ENCODE results near the gene TUT7.
A peak's percentile ranks its signal among the peaks of the same experiment; 100 is the strongest.
"Not testable (repeated sequence)": the region's sequence is repeated elsewhere in the genome, so short reads cannot be mapped to it uniquely, and the experiment has no call there.

The TUT7 gene, protein sequence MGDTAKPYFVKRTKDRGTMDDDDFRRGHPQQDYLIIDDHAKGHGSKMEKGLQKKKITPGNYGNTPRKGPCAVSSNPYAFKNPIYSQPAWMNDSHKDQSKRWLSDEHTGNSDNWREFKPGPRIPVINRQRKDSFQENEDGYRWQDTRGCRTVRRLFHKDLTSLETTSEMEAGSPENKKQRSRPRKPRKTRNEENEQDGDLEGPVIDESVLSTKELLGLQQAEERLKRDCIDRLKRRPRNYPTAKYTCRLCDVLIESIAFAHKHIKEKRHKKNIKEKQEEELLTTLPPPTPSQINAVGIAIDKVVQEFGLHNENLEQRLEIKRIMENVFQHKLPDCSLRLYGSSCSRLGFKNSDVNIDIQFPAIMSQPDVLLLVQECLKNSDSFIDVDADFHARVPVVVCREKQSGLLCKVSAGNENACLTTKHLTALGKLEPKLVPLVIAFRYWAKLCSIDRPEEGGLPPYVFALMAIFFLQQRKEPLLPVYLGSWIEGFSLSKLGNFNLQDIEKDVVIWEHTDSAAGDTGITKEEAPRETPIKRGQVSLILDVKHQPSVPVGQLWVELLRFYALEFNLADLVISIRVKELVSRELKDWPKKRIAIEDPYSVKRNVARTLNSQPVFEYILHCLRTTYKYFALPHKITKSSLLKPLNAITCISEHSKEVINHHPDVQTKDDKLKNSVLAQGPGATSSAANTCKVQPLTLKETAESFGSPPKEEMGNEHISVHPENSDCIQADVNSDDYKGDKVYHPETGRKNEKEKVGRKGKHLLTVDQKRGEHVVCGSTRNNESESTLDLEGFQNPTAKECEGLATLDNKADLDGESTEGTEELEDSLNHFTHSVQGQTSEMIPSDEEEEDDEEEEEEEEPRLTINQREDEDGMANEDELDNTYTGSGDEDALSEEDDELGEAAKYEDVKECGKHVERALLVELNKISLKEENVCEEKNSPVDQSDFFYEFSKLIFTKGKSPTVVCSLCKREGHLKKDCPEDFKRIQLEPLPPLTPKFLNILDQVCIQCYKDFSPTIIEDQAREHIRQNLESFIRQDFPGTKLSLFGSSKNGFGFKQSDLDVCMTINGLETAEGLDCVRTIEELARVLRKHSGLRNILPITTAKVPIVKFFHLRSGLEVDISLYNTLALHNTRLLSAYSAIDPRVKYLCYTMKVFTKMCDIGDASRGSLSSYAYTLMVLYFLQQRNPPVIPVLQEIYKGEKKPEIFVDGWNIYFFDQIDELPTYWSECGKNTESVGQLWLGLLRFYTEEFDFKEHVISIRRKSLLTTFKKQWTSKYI (N-terminal part only)

DNA sequence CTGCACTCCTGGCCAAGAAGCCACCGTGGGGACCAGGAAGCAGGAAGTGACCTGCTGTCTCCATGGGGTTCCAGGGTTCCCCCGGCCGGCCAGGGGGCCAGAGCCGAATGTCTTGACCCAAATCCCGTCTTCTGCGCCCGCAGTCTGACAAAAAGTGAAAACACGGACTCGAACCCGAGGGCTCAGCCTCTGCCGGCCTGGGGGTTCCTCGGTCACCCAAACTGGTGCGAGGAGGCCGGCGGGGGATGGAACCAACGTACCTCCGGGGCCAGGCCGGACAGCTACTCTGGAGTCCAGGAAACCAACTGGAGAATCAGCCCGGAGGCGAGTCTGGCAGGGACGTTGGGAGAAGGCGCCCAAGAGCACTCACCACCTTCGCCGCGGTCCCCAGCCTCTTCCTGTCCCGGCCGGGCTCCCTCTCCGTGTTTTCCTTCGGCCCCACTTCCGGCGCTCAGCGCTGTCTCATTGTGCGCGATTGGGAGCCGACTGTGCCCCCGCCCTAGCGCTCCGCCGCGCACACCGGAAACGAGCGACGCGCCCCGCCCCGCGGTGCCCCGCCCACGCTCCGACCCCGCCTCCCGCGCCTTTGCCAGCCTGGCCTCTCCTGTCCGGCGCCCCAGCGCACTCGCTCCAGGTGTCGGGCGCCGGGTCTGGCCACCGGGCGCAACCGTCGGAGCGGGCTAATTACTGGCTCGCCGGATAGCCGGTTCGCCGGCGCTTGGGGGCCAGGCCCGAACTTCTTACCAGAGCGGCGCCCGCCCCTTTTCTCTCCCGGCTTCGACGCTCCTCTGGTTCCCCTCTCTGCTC lies at the start of gene TUT7:
Gene TUT7, minus strand, starts transcription at position 400 of the 807 bp plus-strand sequence. CDS start 1,211 bp downstream, outside the sequence.
- peak; percentile 79 for DNase-seq

DNA sequence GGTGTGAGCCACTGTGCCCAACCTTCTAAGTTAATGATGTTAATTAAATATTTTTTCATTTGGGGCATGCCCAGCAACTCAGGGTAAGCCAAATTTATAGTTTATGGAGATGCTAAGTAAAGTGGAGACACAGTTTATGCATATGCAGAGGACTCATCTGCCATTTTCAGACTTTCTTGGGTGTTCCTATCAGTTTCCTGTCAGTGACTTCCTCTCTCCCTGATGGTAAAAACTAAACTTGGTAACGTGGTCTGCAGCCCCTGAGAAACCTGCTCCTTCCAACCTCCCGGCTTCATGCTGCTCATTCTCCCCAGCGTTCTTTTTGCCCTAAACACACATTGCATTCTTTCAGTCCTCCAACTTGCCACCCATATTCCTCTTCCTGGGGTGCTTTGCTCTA lies 48.4 kb upstream of the TUT7 start:
- DNase-seq = no peak

DNA sequence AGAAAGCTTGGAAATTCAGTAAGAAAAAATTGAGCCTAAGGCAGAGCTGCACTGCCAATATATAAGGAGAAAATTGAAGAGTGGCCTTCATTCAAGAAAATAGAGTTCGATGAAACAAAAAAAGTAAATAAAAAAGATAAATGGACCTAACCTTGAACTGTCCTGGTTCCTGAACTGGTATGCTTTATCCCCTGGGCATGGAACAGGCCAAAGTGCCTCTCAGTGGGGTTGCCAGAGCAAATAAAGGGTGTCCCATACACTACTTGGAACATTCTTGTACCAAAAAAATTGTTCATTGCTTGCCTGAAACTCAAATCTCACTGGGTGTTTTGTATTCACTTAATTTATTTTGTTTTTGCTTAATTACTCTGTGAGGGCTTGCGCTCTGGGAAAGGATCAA lies 42.2 kb upstream of the TUT7 start:
- no peak for DNase-seq

DNA sequence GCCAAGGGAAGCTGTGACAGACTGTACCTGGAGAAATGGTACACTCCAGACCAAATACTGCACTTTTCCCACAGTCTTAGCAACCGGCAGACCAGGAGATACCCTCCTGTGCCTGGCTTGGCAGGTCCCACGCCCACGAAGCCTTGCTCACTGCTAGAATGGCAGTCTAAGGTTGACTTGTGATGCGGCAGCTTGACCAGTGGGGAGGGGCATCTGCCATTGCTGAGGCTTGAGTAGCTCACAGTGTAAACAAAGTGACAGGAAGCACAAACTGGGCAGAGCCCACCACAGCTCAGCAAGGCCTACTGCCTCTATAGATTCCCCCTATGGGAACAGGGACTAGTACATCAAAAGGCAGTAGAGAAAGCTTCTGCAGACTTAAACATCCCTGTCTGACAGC lies 36.0 kb upstream of the TUT7 start:
- DNase-seq = not testable (repeated sequence)

DNA sequence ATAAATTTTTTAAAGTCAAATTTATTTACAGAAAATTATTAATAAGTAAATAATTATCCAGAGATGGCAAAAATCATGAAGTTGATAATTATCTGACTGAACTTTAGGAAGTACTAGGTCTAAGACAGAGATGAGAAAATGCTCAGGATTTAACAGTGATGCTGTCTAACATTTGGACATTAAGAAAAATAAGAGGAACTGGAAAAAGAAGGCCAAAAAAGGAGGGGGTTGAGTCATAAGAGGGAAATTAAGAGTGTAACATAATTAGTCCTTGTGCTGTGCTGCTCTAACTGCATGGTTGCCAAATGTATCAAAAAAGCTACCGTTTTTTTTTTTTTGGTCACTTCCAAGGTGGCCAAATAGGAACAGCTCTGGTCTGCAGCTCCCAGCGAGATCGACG lies 35.4 kb upstream of the TUT7 start:
- DNase-seq = no peak

DNA sequence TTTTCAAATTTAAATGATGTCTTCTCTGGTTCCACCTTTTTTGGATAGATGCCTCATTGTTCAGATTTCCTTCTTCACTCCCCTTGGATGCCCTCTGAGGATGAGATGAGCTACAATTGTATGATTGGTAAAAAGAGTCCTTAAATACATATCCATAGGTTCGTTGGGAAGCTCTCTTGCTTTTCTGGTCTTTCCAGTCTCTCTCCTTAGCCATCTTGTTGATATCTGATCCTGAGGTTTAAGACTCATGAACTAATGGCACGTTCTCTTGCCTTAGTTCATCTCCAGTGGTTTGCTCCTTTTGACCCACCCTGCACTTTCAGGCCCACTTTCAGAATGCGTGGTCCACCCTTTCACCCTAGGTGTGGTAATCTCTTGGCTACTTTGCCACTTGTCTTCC lies 33.2 kb upstream of the TUT7 start:
- DNase-seq = no peak

DNA sequence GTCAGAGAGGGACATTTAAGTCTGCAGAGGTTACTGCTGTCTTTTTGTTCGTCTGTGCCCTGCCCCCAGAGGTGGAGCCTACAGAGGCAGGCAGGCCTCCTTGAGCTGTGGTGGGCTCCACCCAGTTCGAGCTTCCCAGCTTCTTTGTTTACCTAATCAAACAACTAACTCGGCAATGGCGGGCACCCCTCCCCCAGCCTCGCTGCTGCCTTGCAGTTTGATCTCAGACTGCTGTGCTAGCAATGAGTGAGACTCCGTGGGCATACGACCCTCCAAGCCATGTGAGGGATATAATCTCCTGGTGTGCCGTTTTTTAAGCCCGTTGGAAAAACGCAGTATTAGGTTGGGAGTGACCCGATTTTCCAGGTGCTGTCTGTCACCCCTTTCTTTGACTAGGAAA lies 28.8 kb upstream of the TUT7 start:
- not testable (repeated sequence) for DNase-seq

DNA sequence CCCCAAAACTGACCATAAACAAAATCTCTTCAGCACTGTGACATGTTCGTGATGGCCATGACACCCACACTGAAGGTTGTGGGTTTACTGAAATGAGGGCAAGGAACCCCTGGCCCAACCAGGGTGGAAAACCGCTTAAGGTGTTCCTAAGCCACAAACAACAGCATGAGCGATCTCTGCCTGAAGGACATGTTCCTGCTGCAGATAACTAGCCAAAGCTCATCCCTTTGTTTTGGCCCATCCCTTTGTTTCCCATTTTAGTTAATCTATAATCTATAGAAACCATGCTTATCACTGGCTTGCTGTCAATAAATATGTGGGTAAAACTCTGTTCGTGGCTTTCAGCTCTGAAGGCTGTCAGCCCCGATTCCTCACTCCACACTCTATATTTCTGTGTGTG lies 21.8 kb upstream of the TUT7 start:
- DNase-seq = no peak

DNA sequence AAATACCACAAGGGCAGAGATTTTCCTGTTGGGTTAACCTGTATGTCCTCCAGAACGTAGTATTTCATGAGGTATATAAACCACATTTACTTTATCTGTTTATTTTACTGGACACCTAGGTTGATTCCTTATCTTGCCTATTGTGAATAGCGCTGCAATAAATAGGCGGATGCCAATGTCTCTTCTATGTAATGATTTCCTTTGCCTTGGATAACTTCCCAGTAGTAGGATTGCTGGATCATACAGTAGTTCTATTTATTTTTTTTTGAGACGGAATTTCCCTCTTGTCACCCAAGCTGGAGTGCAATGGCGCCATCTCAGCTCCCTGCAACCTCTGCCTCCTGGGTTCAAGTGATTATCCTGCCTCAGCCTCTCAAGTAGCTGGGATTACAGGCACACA lies 15.6 kb upstream of the TUT7 start:
- DNase-seq = no peak

DNA sequence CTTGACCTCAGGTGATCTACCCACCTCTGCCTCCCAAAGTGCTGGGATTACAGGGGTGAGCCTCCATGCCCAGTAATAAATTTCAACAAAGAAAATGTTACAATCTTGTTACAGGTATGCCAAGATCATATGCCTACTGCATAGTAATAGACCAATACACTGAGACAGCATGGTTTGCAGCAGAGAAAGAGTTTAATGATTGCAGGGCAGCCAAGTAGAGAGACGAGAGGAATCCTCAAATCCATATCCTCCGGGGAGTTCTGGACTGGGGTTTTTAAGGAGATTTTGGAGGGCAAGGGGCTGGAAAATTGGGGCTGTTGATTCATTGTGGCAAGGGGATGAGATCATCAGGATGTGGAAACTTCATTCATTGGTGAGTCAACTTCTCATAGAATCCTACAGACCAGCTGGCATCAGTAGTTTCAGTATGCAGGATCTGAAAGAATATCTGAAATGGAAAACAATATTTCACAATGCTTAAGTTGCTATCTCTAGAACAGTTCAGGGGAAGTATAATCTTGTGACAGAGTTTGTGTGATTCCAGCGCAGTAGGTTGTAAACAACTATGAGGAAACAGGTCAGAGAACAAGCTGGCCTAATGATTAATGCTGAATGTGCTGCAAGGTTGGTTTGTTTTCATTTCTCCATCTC lies 14.8 kb upstream of the TUT7 start:
- no peak for DNase-seq

DNA sequence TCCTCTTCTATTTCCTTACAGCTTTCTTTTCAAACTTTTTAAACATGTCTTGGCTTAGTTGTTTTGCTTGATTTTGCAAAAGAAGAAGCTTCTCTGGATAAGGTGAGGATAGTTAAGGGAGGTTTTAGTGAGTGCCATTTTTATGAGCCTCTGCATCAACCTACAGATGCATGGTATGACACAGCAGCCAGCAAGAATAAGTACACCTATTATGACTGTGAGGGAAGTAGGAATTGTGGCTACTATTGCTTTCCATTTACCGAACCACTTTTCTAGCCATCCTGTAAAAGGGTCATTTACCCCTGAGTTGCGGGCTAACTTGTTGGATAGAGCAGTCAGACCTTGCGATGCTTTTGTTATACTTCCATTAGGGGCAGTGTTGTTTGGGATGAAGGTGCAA lies 7.0 kb upstream of the TUT7 start:
- DNase-seq = no peak

DNA sequence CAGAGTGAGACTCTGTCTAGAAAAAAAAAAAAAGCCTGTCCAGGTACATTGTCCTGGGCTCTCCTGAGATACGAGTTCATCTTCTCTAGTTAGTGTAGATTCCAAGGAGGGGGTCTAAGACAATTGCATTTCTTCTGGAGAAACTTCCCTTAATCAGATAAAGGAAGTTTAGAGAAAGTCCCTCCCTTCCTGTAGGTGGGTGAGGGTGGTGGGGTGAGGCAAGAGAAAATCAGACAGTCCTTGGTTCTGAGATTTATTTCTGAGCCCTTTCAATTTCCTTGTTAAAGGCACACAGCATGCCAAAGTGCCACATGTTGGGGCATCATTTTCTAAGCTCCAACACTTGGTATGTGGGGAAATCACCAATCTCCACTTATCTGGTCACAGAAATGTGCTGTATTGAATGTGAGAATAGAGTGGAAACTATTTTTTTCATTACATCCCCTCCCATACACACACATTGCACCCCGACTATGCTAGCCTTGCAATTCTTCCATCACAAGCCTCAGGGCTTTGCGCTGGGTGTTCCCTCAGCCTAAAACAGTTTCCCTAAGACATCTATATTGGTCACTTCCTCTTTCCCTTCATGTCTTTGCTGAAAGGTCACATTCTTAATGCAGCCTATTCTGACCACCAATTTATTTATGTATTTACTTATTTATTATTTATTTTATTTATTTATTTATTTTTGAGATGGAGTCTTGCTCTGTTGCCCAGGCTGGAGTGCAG lies 5.1 kb upstream of the TUT7 start:
- no peak for DNase-seq

DNA sequence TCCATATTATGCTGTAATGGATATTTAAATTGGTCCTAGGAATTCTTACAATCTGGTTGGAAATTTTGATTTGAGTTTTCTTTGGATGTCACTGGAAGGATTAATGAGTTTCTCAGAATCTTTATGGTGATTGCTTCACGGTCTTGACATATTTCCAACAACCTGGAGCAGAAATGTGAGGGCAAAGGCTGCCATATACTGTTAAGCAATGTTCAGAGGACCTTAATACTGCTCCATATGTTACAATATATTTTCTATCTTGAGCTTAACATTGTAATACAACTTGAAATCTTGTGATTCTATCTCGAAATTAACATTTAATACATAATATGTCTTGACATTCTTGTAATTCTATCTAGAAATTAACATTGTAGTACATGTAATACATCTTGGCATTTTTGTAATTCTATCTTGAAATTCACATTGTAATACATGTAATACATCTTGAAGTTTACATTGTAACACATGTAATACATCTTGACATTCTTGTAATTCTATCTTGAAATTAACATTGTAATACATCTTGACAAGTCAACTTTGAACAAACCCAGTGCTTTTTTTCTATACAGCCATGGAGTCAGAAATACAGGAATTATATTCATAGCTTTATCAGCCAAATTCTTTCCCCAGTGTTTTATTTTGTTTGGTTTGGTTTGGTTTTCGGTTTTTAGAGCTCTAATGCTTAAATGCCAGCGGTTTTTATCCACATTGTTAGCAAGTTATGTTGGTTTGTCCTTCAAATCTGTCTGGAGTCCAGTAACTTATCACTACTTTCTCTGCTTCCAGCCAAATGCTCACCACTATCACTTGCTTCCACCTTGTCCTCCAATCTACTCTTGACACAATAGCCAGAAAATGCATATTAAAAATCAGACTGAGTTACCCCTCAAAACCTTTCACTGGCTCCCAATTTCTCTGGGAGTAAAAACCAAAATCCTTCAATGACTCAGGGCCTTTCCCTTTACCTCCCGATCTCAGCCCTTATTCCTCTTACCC lies 3.0 kb upstream of the TUT7 start:
- no peak for DNase-seq

DNA sequence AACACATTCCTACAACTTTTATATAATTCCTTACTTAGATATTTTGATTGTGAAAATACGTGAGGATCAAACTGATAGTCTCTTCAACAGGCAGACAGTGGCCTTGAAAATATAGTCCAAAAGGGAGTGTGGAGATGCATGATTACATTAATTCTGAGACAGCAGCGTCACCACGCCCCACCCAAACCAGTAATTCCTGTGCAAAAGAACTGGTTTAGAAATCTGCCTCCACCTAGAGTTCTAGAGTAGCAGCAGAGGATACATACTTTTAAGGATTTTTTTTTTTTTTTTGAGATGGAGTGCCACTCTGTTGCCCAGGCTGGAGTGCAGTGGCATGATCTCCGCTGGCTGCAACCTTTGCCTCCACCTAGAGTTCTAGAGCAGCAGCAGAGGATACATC lies 1.6 kb upstream of the TUT7 start:
- DNase-seq = no peak

DNA sequence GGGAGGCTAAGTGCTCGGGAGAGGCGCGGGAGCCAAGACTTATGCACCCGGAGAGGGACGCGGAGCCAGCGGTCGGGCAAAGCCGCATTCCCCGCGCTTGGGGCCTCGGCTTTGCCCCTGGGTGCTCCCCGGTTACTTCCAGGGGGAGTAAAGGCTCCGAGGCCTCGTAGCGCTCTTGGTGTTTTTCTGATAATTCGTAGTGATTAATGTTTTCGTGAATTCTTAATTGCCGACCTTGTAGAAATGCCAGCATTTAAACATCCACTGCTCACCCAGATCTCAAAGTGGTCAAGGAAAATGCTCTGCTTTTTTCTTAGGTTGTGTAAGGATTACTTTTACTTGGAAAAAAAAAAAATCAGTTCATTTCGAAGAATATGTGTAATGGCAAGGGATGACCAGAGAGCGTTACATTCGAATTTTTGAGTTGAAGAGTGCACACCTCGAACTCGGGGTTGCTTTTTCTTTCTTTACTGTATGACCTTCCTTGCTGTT lies 654 bp upstream of the TUT7 start:
- no peak for DNase-seq

DNA sequence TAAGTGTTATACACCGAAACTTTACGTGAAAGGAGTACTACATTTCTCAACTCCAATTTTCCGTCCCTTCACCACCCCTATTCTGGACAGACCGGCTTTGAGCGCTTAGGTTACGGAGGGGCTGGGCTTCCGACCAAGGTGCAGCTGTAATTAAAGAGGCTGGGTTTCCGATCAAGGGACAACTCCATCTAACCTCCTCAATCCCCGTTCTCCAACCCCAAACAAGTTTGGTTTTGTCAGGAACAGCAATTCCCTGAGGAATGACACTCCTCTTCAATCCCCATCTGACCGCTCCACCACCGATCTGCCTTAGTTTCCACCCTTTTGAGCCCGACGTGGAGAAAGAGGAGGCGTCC lies 577 bp downstream of the TUT7 start:
- no peak for DNase-seq

DNA sequence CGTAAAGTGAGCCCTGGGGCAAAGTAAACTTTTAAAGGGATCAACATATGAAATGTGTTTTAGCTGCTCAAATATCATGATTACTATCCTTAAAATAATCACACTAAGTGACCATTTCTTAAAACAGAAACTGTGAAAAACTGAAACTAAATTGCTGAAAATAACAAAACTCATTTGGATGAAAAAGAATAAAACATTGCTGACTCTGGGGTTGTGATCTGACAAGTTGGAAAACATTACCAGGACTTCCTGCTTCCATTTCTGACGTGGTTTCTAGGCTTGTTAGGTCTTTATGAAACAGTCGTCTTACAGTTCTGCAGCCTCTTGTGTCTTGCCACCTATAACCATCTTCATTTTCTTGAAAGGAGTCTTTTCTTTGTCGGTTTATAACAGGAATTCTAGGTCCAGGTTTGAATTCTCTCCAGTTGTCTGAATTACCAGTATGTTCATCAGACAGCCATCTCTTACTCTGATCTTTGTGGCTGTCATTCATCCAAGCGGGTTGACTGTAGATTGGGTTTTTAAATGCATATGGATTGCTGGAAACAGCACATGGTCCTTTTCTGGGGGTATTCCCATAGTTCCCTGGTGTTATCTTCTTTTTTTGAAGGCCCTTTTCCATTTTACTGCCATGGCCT lies 1.7 kb downstream of the TUT7 start:
- DNase-seq = no peak

DNA sequence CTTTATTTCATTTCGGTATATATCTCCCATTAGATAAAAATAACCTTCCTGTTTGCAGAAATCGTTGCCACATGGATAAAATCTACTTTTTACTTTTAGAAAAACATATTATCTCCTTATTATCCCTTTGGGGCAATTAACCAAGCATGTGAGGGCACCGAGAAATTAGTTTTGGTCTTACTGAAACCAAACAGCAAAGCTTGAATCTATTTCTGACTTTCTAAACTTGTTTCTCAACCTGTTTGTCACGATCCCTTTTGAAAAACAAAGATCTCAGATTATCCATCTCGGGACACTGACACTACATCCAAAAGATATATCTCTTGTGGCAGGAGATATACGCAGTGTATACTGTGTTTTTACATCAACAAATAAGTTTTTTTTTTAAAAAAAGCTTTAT lies 2.3 kb downstream of the TUT7 start:
- no peak for DNase-seq
